ENCODE results near the gene C1GALT1.
A peak's percentile ranks its signal among the peaks of the same experiment; 100 is the strongest.
"Not testable (repeated sequence)": the region's sequence is repeated elsewhere in the genome, so short reads cannot be mapped to it uniquely, and the experiment has no call there.

Gene C1GALT1

DNA sequence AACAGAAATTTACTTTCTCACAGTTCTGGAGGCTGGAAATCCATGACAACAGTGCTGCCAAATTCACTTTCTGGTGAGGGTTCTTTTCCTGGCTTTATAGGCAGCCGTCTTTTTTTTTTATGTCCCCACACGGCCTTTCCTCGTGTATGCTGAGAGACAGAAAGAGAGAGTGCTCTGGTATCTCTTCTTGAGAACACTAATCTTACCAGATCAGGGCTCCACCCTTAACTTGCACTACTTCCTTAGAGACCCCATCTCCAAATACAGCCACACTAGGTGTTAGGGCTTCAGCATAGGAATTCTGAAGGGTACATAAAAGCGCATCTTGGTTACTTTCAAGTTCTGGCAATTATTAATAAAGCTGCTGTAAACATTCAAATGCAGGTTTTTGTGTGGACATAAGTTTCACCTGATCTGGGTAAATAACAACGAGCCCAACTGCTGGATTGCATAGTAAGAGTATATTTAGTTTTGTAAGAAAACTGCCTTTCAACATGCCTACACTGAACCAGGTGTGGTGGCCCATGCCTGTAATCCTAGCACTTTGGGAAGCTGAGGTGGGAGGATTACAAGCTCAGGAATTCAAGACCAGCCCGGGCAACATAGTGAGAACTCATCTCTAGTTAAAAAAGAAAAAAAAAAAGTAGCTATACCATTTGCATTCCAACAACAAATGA is 8.2 kb upstream of the C1GALT1 start:
- DNase-seq = no peak

DNA sequence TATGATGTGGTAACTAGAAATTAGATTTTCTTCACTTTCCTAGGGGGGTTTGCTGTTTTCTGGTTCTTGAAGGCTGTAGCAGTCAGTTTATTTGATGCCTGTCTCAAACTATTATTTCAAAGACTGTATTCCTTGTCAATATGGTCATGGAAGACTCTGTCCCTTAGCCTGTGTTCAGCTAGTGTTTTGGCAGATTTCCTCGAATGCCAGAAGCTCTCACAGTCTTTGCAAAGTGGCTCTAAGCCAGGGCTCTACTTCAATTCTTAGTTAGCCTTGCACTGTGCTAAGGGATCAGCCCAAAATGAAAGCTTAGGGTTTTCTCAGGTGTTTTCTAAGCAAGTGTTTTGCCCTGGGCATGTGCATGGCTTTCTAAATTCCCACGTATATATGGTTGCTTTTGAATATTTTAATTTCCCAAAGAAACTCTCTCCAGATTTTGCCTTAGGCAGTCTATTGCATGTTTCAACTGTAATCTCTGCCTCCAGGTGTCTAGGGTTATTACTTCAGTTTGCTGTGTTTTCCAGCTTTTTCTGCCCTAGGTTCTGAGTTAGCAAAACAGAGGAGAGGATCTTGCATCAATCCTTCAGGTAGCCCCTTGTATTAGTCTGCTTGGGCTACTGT is 7.2 kb upstream of the C1GALT1 start:
- no peak for DNase-seq

DNA sequence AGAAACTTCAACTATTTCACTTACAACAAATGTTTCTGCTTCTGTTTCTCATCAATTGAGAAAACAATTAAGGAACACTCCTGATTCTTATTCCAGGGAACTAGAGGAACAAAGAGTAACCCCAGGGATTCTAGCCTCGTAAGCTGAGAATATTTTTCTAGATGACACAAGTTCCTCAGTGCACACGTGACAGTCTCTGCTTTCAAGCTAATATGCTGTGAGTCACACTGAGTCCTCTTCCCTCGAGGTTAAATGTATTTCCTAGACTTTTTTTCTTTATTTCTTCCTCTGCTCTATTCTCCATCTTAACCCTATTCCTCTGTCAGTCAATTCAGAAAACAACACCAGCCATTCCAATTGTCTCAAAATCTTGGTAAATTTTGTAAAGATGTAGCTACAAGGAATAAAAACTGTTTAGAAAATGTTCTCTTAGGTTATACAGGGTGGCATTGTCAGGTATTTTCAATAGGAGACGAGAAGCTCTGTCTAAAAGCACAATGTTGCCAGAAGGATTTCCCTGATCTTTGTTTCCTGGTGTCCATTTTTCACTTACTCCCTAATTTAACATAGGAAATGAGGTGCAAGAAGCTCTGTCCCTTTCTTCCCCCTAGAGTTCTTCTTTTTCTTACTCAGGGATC is 5.8 kb upstream of the C1GALT1 start:
- DNase-seq = peak; percentile 84

DNA sequence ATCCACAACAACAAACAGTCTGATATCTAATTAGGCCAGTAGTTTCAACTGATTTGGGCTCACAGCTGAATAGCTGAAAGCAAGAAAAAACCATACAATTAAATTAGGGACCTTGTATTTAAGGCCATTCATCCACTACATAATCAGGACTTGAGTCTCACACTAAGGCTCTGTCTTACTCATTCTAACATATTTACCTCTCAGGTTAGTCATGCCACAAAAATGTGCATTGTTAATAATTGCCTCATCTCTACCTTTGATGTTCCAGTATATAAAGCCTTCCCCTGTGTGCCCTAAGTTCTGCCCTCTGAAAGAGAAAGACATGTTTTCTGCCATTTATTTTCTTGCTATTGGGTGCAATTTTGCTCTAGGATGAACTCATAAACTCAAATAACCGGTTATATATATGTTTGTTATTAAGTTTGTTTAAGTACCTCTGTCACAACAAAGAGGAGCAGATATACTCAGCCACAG is 5.3 kb upstream of the C1GALT1 start:
- peak; percentile 80 for DNase-seq

DNA sequence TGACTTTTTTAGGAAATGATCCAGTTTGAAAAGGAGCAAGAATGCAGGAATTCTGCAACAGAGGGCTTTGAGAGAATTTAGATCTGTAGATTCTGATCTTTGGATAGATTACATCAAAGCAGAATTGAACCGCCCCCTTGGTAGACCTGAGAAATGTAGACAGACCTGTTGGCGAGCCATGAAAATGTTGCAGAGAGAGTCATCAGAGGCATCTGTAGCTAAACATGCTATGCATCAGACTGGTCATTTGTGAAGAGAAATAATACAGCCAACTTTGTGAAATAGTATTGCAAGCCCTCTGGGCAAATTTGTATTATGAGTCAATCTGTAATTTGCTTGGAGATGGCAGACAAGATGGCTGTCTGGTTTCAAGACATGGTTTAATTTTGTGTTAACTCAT is 4.3 kb upstream of the C1GALT1 start:
- DNase-seq = no peak

DNA sequence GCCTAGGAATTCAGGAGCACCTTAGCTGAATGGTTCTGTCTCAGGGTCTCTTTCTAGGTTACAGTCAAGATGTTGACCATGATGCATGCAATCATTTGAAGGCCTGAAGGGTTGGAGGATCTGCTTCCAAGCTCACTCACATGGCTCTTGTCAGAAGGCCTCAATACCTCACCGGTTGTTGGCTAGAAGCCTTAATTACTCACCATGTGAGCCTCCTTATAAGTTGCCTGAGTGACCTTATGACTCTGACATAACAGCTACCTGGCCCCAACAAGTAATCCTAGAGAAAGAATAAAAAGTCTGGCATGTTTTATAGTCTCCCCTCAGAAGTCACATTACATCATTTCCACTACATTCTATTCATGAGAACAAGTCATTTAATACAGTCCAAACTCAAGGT is 3.4 kb upstream of the C1GALT1 start:
- DNase-seq = no peak

DNA sequence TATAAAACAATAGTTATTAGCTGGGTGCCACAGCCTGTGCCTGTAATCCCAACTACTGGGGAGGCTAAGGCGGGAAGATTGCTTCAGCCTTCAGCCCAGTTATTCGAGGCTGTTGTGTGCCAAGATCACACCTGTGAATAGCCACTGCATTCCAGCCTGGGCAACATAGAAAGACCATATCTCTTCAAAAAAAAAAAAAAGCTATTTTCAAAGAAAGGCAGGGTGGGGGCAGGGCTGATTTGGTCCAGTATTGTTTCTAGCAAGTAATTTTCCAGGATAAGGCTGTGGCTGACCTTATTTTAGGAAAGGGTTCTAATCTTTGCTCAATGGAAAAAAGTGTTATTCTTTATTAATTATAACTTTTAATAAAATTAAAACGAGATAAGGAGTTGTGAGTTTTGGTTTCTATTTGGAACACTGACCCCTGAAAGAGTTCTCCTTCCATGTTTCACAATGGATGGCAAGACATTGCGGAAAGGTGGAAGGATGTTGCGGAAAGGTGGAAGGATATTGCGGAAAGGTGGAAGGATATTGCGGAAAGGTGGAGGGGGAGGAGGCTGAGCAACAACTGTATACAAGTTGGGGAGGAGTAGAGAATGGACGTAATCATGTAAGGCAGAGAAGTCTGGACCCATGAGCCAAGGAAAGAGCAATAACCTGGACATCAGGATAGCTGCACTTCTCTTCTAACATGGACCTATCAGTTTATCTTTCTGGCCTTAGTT is 1.5 kb upstream of the C1GALT1 start:
- DNase-seq = no peak

DNA sequence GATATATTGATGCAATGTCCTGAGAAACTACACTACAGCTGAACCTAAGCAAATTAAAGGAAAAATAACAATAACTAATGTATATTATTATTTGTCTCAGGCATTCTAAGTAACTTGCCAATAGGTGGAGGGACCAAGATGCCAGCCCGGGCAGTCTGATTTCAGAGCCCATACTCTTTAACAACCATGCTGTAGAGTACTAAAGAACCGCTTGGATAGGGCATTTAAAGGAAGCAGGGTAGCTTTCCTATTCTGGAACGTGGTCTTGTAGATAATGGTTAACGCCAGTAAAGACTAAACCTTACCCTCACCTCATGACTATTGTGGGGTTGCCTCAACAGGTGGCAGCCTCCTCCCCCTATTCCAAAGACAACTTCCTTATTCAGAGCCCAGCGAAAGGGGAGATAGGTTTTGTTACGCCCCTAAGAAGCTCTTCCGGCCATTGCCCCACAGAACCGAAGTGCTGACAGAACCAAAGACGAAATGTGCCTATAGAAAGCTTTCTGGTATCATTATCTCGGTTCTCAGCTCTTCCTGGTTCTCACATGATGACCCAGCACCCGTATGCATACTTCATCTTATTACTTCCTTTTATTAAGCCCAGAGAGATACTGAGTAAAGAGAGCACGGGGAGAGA is 707 bp upstream of the C1GALT1 start:
- no peak for DNase-seq

DNA sequence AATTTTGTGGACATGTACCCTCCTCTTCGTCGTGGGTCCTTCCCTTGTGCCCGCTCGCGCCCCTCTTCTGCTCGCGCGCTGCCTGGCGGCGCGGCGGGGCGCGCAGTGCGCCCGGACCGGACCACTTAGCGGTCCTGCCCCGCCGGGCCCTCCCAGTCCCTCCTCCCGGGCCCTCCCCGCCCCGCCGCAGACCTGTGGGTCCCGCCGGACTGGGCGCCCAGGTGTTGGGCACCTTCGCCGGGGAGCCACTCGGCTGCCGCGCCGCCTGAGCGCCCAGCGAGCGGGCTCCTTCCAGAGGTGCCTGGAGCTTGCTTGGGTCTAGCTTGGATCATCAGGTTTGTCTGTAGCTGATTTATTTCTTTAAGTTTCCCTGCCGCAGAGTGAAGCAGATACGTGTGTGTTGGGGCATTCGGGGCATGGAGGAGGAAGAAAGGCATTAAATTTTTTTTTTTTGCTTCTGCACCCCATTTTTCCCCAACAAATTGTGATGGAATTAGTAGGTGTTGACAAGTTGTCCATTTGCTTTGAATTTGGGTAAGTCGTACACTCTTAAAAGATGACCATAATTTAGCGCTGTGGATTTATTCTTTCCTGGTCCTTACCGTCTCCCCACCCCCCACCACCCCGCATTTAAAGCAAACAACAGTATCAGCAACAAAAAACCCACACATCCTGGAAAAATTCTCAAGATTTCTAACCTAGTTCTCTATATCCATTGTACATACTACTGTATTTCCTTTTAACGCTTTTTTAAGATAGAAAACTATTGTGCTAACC is 905 bp downstream of the C1GALT1 start:
- peak; percentile 12 for DNase-seq

DNA sequence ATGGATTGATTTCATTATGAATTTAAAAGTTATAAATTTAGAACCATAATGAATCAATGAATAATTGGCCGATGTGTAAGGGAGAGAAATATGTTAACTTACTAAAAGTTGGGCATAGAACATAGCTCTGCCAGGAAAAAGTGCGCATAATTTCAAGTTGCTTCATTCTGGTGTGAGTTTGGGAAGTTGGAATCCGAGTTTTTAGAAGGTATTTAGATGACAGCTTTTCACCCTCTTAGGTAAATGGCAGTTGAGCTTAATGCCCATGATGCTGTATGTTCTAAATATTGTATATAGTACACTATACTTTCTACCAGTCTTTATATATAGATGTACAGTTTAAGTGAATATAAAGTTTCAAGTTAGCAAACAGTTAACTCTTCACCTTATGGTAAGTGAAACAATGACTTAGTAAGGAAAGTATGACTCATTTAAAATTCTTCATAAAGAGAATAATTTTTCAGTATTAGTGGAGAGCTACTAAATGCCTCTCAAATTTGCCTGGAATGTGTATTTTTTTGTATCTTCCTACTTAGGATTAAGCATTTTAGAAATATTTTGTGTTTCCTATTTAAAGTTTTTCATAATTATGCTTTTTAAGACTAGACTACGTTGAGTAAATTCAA is 1.6 kb downstream of the C1GALT1 start:
- DNase-seq = peak; percentile 15

DNA sequence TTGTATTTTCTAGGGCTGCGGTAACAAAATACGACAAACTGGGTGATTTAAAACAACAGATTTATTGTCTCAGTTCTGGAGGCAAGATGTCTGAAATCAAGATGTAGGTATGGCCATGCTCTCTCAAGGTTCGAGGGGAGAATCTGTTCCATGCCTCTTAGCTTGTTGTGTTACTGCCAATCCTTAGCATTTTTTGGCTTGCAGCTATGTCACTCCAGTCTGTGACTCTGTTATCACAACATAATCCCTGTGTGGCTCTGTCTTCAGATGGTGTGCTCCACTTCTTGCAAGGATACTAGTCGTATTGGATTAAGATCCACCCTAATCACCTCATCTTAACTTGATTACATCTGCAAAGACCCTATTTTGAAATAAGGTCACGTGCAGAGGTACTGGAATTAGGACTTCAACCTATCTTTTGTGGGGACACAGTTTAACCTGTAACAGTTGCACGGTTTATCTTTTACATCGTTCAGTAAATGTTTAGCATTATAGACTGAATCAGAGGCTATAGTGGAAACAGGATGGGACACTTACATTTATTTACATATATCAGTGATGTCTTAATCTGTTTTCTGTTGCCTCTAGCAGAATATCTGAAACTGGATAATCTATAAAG is 3.1 kb downstream of the C1GALT1 start:
- DNase-seq = no peak

DNA sequence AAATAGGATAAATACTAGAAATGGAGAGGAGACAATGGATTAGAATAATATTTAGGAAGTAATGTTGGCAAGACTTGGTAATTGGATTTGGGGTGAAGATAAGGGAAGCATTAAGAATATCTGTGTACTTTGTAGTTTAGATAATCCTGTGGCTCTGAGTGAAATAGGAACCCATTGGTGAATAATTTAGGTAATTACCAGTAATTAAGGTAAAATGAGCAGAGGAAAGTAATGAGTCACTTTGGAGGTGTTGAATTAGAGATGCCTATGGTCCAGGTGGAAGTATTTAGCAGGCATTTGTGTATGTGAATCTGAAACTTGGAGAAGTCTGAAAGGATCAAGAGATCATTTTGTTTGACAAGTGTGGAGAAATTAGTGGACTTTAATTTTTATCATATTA is 5.7 kb downstream of the C1GALT1 start:
- DNase-seq = no peak

DNA sequence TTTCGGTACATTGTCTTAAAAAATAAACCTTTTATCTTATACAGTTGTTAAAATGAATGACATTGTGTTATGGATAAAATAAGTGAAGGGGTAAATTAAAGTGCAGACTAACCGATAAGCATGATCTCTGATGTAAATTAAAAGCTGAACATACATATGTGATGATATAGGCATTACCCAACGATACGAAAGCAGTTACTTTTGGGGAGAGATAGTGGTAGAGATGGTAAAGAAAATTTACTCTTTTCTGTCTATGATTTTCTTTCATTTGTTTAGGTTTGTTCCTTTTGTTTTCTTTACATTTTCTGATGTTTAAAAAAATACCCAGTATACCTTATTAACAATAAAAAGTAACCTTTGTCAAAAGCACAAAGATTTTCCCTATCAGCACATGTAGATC is 6.4 kb downstream of the C1GALT1 start:
- DNase-seq = no peak

DNA sequence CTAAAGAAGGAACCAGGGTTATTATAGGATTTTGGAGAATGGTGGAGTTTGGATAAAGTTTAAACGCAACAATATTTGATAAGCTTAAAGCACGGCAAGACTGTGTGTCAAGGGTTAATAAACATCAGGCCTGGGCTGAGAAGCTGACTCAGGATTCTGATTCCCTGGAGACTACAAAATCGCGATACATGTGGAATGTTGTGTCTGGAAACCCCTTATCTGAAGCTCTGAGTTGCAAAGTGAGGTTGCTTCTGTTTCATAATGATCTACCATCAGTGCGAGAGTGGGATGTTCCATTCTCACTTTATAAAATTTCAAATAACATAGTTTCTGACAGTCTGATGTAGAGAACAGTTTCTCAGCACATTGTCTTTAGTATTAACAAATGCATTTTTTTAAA is 7.8 kb downstream of the C1GALT1 start:
- DNase-seq = peak; percentile 72

DNA sequence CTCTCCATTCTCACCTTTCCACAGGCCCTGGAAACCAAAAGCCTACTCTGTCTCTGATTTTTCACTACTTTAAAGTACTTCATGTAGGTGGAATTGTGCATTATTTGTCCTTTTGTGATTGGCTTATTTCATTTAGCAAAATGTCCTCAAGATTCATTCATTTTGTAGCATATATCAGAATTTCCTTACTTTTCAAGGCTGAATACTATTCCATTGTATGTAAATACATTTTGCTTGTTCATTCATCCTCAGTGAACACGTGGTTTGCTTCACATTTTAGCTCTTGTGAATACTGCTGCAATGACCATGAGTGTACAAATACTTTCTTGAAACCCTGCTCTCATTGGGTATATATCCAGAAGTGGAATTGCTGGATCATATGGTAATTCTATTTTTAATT is 8.8 kb downstream of the C1GALT1 start:
- DNase-seq = no peak

DNA sequence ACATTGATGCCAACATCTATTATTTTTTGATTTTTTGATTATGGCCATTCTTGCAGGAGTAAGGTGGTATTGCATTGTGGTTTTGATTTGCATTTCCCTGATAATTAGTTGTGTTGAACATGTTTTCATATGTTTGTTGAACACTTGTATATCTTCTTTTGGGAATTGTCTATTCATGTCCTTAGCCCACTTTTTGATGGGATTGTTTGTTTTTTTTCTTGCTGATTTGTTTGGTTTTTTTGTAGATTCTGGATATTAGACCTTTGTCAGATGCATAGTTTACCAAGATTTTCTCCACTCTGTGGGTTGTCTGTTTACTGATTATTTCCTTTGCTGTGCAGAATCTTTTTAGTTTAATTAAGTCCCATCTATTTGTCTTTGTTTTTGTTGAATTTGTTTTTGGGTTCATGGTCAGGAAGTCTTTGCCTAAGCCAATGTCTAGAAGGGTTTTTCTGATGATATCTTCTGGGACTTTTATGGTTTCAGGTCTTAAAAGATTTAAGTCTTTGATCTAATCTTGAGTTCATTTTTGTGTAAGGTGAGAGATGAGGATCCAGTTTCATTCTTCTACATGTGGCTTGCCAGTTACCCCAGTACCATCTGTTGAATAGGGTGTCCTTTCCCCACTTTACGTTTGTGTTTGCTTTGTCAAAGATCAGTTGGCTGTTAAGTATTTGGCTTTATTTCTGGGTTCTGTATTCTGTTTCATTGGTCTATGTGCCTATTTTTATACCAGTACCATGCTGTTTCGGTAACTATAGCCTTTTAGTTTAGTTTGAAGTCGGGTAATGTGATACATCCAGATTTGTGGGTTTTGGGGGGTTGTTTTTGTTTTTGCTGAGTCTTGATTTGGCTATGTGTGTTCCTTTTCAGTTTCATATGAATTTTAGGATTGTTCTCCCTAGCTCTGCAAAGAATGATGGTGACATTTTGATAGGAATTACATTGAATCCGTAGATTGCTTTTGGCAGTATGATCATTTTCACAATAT is 10.7 kb downstream of the C1GALT1 start:
- DNase-seq = not testable (repeated sequence)

DNA sequence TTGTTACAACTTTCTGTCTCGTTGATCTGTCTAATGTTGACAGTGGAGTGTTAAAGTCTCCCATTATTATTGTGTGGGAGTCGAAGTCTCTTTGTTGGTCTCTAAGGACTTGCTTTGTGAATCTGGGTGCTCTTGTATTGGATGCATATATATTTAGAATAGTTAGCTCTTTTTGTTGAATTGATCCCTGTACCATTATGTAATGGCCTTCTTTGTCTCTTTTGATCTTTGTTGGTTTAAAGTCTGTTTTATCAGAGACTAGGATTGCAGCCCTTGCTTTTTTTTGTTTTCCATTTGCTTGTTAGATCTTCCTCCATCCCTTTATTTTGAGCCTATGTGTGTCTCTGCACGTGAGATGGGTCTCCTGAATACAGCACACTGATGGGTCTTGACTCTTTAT is 17.2 kb downstream of the C1GALT1 start:
- not testable (repeated sequence) for DNase-seq

DNA sequence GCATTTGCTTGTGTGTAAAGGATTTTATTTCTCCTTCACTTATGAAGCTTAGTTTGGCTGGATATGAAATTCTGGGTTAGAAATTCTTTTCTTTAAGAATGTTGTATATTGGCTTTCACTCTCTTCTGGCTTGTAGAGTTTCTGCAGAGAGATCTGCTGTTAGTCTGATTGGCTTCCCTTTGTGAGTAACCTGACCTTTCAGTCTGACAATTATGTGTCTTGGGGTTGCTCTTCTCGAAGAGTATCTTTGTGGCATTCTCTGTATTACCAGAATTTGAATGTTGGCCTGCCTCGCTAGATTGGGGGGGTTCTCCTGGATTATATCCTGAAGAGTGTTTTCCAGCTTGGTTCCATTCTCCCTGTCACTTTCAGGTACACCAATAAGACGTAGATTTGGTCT is 17.9 kb downstream of the C1GALT1 start:
- DNase-seq = not testable (repeated sequence)

DNA sequence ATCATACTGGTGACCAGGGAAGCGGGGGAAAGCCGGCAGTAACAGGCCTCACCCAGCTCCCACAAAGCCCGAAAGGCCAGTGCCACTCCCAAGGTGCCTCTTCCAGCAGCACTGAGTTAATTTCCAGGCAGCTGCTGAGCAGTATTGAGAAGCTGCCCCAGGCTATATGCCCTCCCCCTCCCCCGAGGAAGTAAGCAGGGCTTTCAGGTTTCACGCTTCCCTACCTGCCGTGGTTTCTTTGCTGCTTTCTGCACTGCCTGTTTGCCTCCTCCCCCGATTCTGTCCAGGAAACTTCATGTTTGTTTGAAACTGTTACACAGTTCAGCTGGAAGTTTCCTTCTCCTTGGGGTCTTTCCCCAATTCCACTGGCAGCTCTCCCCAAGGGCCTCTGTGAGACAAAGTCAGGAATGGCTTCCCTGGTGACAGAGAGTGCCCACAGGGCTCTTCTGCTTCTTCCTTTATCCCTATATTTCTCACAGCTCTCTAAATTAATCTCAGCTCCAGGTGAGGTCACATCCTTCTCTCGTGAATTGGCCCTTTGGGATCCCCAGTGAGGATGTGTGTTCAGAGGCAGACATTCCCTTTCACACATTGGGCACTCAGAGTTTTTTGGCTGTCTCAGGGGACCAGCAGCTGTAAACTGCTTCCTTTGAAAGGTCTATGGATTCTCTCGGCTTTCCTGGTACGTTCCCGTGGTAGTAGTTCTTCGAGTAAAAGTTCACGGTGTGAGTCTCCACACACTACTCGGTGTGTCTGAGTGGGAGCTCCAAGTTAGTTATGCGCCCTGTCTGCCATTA is 19.4 kb downstream of the C1GALT1 start:
- DNase-seq = no peak

Measured in fibroblast of skin of right quadriceps (primary cell).